ENCODE results near the gene EHMT1. TPM values are rescaled to one million over a fixed set of nuclear protein-coding genes. Genes with fewer than 3 reads are reported as not detected.
"Not testable (repeated sequence)": the region's sequence is repeated elsewhere in the genome, so short reads cannot be mapped to it uniquely, and the experiment has no call there.

EHMT1 gene
- total RNA-seq, 4 donors from 2014 or later, result 57.6 to 103 (median 76.8) TPM

GRCh38 chr9:137731216-137731946 lies 112.6 kb downstream of the EHMT1 start:
- TF ChIP-seq, protein P1, sequence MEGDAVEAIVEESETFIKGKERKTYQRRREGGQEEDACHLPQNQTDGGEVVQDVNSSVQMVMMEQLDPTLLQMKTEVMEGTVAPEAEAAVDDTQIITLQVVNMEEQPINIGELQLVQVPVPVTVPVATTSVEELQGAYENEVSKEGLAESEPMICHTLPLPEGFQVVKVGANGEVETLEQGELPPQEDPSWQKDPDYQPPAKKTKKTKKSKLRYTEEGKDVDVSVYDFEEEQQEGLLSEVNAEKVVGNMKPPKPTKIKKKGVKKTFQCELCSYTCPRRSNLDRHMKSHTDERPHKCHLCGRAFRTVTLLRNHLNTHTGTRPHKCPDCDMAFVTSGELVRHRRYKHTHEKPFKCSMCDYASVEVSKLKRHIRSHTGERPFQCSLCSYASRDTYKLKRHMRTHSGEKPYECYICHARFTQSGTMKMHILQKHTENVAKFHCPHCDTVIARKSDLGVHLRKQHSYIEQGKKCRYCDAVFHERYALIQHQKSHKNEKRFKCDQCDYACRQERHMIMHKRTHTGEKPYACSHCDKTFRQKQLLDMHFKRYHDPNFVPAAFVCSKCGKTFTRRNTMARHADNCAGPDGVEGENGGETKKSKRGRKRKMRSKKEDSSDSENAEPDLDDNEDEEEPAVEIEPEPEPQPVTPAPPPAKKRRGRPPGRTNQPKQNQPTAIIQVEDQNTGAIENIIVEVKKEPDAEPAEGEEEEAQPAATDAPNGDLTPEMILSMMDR (IDR thresholded peaks at IDR 0.05), result no peak
- ATAC-seq (ENCODE audit: low FRiP score), result no peak
- no peak for DNase-seq (ENCODE audit: low spot score)

- no peak for ATAC-seq (ENCODE audit: low FRiP score)
- TF ChIP-seq, protein P1 (IDR thresholded peaks at IDR 0.05), result no peak
- no peak for DNase-seq (ENCODE audit: low spot score)
Measured at GRCh38 chr9:137731947-137732813, 113.4 kb downstream of the EHMT1 start.

GRCh38 chr9:137733429-137733828 lies 114.6 kb downstream of the EHMT1 start:
- TF ChIP-seq, protein P1 (IDR thresholded peaks at IDR 0.05), result no peak
- ATAC-seq (ENCODE audit: low FRiP score) (no peak), DNase-seq (ENCODE audit: low spot score) (no peak)

GRCh38 chr9:137734181-137734580 lies 115.4 kb downstream of the EHMT1 start:
- ATAC-seq (ENCODE audit: low FRiP score), result no peak
- DNase-seq (ENCODE audit: low spot score), result no peak
- TF ChIP-seq, protein P1 (IDR thresholded peaks at IDR 0.05), result no peak

GRCh38 chr9:137738182-137738696 lies 119.4 kb downstream of the EHMT1 start:
- not testable (repeated sequence) for DNase-seq (ENCODE audit: low spot score); ATAC-seq (ENCODE audit: low FRiP score)

GRCh38 chr9:137738703-137739102 lies 119.9 kb downstream of the EHMT1 start:
- TF ChIP-seq, protein P1 (IDR thresholded peaks at IDR 0.05), result no peak
- no peak for DNase-seq (ENCODE audit: low spot score)
- ATAC-seq (ENCODE audit: low FRiP score), result no peak
